ENCODE results near the gene H3-3A. TPM values are rescaled to one million over a fixed set of nuclear protein-coding genes. Genes with fewer than 3 reads are reported as not detected.
"Not testable (repeated sequence)": the region's sequence is repeated elsewhere in the genome, so short reads cannot be mapped to it uniquely, and the experiment has no call there.

The H3-3A gene
- polyA plus RNA-seq, 2 of the 4 experiments (the other 2 are of a cell fraction) = 457 to 530 TPM

GRCh38 chr1:226086776-226087175 is 24.3 kb downstream of the H3-3A start:
- H3K27ac ChIP-seq = no peak overlapping the region
- H3K4me1 ChIP-seq = peaks cover 4% of the 10 kb centered on the region; the same call in 2 of the 3 replicates
- ATAC-seq (no peak), FAIRE-seq (no peak), DNase-seq (ENCODE audit: low read depth in 1 of 2, low spot score in 1 of 2) (no peak)
- TF ChIP-seq ZFP36 (IDR thresholded peaks at IDR 0.05; ENCODE audit: borderline replicate concordance, partially characterized antibody) (no peak), ZSCAN20 (CRISPR knock-in tag; IDR thresholded peaks at IDR 0.05) (no peak), HOXB5 (CRISPR knock-in tag; IDR thresholded peaks at IDR 0.05) (no peak), KDM1A (IDR thresholded peaks at IDR 0.05; ENCODE audit: low read depth) (no peak), FOSL2 (IDR thresholded peaks at IDR 0.05) (no peak), FOSL2 (CRISPR knock-in tag; IDR thresholded peaks at IDR 0.05) (no peak), E2F6 (IDR thresholded peaks at IDR 0.05; ENCODE audit: borderline replicate concordance, low read depth) (no peak), JUNB (IDR thresholded peaks at IDR 0.05) (no peak), BCL3 (IDR thresholded peaks at IDR 0.05) (no peak)
- H3K4me3 ChIP-seq = no peak overlapping the region
- CTCF ChIA-PET = interaction anchor here (1.2 to 1.7 kb wide), 3 partner anchors 16 to 39 kb away, joined by 4 to 6 read pairs (median 5); no protein-coding TSS in a partner anchor
- H3K9me3 ChIP-seq = no peaks in the 10 kb centered on the region
- POLR2A ChIA-PET = no interaction called here
- WGBS (ENCODE audit: missing lambda C conversion rate) = 93% methylated on average over 17 of the region's 17 CpGs
- H3K4me2 ChIP-seq = no peak overlapping the region

- 82% methylated on average over 1 of the region's 1 CpG for WGBS (ENCODE audit: missing lambda C conversion rate)
- Histone ChIP-seq H3K4me1 (no peaks in the 10 kb centered on the region), H3K9me3 (no peaks in the 10 kb centered on the region), H3K4me3 (no peak overlapping the region), H3K27ac (no peak overlapping the region), H3K4me2 (no peak overlapping the region)
- no peak for DNase-seq (ENCODE audit: low read depth in 1 of 2, low spot score in 1 of 2)
- ChIA-PET CTCF (interaction anchor here (1.1 to 1.5 kb wide), 2 partner anchors 29 to 34 kb away, joined by 3 to 6 read pairs; no protein-coding TSS in a partner anchor), POLR2A (no interaction called here)
- TF ChIP-seq HOXB13 (CRISPR knock-in tag; IDR thresholded peaks at IDR 0.05; ENCODE audit: low read depth) (no peak), E2F6 (IDR thresholded peaks at IDR 0.05; ENCODE audit: borderline replicate concordance, low read depth) (no peak), RFX5 (IDR thresholded peaks at IDR 0.05) (no peak), PHF8 (IDR thresholded peaks at IDR 0.05; ENCODE audit: borderline replicate concordance, low read depth) (no peak), RCOR1 (IDR thresholded peaks at IDR 0.05; ENCODE audit: low read depth, low read length) (no peak), RNF2 (IDR thresholded peaks at IDR 0.05; ENCODE audit: borderline replicate concordance, low read depth) (no peak), NR3C1 (IDR thresholded peaks at IDR 0.05) (no peak), MAZ (IDR thresholded peaks at IDR 0.05; ENCODE audit: borderline replicate concordance, low read depth, low read length) (no peak), CHD4 (IDR thresholded peaks at IDR 0.05; ENCODE audit: borderline replicate concordance) (no peak), CBX2 (IDR thresholded peaks at IDR 0.05; ENCODE audit: borderline replicate concordance, low read depth) (no peak), GATA3 (IDR thresholded peaks at IDR 0.05; ENCODE audit: borderline replicate concordance) (no peak), ATOH8 (CRISPR knock-in tag; IDR thresholded peaks at IDR 0.05; ENCODE audit: low read depth) (no peak), EHF (CRISPR knock-in tag; IDR thresholded peaks at IDR 0.05) (no peak), MYC (IDR thresholded peaks at IDR 0.05; ENCODE audit: borderline replicate concordance, low read length) (no peak), TP53 (CRISPR knock-in tag; IDR thresholded peaks at IDR 0.05) (no peak), POLR2AphosphoS2 (conservative IDR thresholded peaks at IDR 0.05; ENCODE audit: low read length) (no peak), MAFK (IDR thresholded peaks at IDR 0.05; ENCODE audit: partially characterized antibody) (no peak), RAD21 (conservative IDR thresholded peaks at IDR 0.05 in 1 of 2, IDR thresholded peaks at IDR 0.05 in 1 of 2) (no peak)
- no peak for ATAC-seq
- FAIRE-seq = no peak
Measured at GRCh38 chr1:226091461-226091860, 28.9 kb downstream of the H3-3A start.

GRCh38 chr1:226092048-226092820 is 29.7 kb downstream of the H3-3A start:
- 72% methylated on average over 10 of the region's 10 CpGs for WGBS (ENCODE audit: missing lambda C conversion rate)
- FAIRE-seq; H3K4me3 ChIP-seq; H3K4me2 ChIP-seq; ATAC-seq; DNase-seq (ENCODE audit: low read depth in 1 of 2, low spot score in 1 of 2); H3K27ac ChIP-seq; H3K9me3 ChIP-seq; H3K4me1 ChIP-seq: not testable (repeated sequence)
- CTCF ChIA-PET = interaction anchor here (0.7 to 4.2 kb wide), 6 partner anchors 9 to 33 kb away, joined by 3 to 20 read pairs (median 4); no protein-coding TSS in a partner anchor
- POLR2A ChIA-PET = interaction anchor here (3.3 kb wide), 1 partner anchor 9 kb away, joined by 13 read pairs; no protein-coding TSS in a partner anchor

Measured in A549 (cell line).